HepG2 (cell line): ENCODE data around the gene SPAG6. TPM values are rescaled to one million over a fixed set of nuclear protein-coding genes. Genes with fewer than 3 reads are reported as not detected.
A peak's percentile ranks its signal among the peaks of the same experiment; 100 is the strongest.

ENCODE experiments used
- ARHGAP35 ChIP-seq: sonication (generic); formaldehyde crosslinking; IDR thresholded peaks from 2 replicates; pipeline ENCODE4 v1.9.0; 2022; ENCODE audit warnings: mild to moderate bottlenecking, inconsistent platforms, moderate library complexity, missing genetic modification reagents, borderline replicate concordance
- SMAD1 ChIP-seq: sonication (generic); formaldehyde crosslinking; IDR thresholded peaks from 2 replicates; pipeline ENCODE4 v1.4.0; 2020; ENCODE audit warnings: missing genetic modification reagents, low read depth, mild to moderate bottlenecking, borderline replicate concordance
- SMAD3 ChIP-seq: sonication (generic); formaldehyde crosslinking; IDR thresholded peaks from 2 replicates; pipeline ENCODE4 v1.4.0; 2020; ENCODE audit warnings: missing genetic modification reagents
- ZBTB7A ChIP-seq: sonication (generic); formaldehyde crosslinking; IDR thresholded peaks from 2 replicates; pipeline ENCODE4 v1.8.0; 2022; ENCODE audit warnings: mild to moderate bottlenecking, missing genetic modification reagents
- ZFX ChIP-seq: sonication (generic); formaldehyde crosslinking; IDR thresholded peaks from 2 replicates; pipeline ENCODE4 v1.4.0; 2020; ENCODE audit warnings: mild to moderate bottlenecking, low read depth, missing genetic modification reagents, moderate library complexity
- ZNF253 ChIP-seq: sonication (generic); formaldehyde crosslinking; IDR thresholded peaks from 2 replicates; pipeline ENCODE4 v1.8.0; 2022; ENCODE audit warnings: mild to moderate bottlenecking, missing genetic modification reagents, borderline replicate concordance
- ZNF343 ChIP-seq: sonication (generic); formaldehyde crosslinking; IDR thresholded peaks from 2 replicates; pipeline ENCODE4 v1.4.0; 2020; ENCODE audit warnings: mild to moderate bottlenecking, missing genetic modification reagents
- ZNF367 ChIP-seq: sonication (generic); formaldehyde crosslinking; IDR thresholded peaks from 2 replicates; pipeline ENCODE4 v1.4.0; 2020; ENCODE audit warnings: missing genetic modification reagents, borderline replicate concordance
- polyA plus RNA-seq, 8 experiments: library from polyadenylated mRNA; depleted of rRNA in 3 of 8; stranded (reverse) in 7 of 8; unstranded in 1 of 8; fragments of >200 nt; fragmentation: Illumina TruSeq in 4 of 8; extraction: Trizol in 4 of 8; gene quantifications; 2 replicates each; pipeline versions ENCODE4 v1.2.1 to v1.2.3, GENCODE V29; 2011 to 2016; ENCODE audit warnings: low read depth in 4 of 8, missing spikeins in 1 of 8, mixed read lengths in 1 of 8; ENCODE audit not compliant: insufficient read depth in 1 of 8
- total RNA-seq, 5 experiments: library from RNA; depleted of rRNA; stranded (reverse); fragments of >200 nt; fragmentation: Illumina TruSeq; extraction: Trizol; gene quantifications; 2 replicates each; pipeline ENCODE4 v1.2.3, GENCODE V29; 2016; ENCODE audit warnings: low read depth in 1 of 5
- TF ChIP-seq, protein P1 (sequence below): sonication (generic); formaldehyde crosslinking; IDR thresholded peaks from one replicate; pipeline ENCODE4 v1.5.1; 2020; ENCODE audit warnings: mild to moderate bottlenecking, missing genetic modification reagents; ENCODE audit errors: not compliant biosample characterization
- TF ChIP-seq, protein P2 (sequence below), 2 experiments: fragments of 450-650 bp in 1 of 2; sonication (generic) in 1 of 2; formaldehyde crosslinking in 1 of 2; IDR thresholded peaks; 2 replicates each; pipeline versions ENCODE4 v1.6.1 to v1.8.0; 2016 to 2022; ENCODE audit warnings: antibody characterized with exemption in 1 of 2, mild to moderate bottlenecking in 1 of 2, missing genetic modification reagents in 1 of 2

The SPAG6 gene
- total and polyA plus RNA-seq, 2 of the 13 experiments (the other 11 are each of a cell fraction or from before 2014, with no cell fraction given) = not detected

DNA sequence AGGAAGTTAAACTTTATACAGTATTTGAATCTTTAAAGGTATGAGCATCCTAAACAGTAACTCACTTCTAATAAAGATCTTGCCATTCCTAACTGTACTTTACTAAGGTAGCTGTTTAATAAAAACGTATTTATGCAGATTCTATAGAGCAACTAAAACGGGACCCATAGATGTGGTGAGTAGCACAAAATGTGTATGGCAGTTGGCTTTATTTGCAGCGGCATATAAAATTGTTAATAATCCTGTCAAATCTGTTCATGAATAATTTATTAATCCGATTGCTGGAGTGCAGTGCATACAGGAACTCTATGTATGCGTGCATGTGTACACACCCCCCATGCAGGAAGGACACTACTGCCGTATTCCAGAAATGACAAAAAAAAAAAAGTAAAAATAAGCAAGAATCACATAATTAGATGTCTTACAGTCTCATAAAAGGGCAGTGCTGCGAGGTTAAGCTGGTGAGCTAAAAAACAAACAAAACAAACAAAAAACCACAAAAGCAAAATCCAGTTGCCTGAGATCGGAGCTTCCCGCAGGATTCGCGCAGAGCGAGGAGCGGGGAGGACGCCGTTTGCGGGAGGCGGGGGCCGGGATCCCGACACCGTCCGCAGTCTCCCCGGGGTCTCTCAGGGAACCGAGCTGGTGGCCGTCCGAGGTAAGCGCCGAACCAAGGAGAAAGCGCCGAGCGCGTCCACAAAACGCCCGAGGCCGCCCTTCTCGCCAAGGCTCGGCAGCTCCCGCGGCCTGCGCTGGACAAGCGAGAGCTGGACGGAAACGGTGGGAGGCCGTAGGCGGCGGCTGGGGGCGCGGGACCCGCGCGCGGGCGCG is 29.6 kb upstream of the SPAG6 start (continued):
- TF ChIP-seq ARHGAP35 (CRISPR knock-in tag) = no peak
- TF ChIP-seq ZNF343 (CRISPR knock-in tag) = no peak
- TF ChIP-seq ZBTB7A (CRISPR knock-in tag) = 0 out of 2 replicates have a peak, but pooled peaks have one; percentile 20
- no peak for TF ChIP-seq SMAD1 (CRISPR knock-in tag)
- no peak for TF ChIP-seq ZNF253 (CRISPR knock-in tag)
- TF ChIP-seq, protein P1, sequence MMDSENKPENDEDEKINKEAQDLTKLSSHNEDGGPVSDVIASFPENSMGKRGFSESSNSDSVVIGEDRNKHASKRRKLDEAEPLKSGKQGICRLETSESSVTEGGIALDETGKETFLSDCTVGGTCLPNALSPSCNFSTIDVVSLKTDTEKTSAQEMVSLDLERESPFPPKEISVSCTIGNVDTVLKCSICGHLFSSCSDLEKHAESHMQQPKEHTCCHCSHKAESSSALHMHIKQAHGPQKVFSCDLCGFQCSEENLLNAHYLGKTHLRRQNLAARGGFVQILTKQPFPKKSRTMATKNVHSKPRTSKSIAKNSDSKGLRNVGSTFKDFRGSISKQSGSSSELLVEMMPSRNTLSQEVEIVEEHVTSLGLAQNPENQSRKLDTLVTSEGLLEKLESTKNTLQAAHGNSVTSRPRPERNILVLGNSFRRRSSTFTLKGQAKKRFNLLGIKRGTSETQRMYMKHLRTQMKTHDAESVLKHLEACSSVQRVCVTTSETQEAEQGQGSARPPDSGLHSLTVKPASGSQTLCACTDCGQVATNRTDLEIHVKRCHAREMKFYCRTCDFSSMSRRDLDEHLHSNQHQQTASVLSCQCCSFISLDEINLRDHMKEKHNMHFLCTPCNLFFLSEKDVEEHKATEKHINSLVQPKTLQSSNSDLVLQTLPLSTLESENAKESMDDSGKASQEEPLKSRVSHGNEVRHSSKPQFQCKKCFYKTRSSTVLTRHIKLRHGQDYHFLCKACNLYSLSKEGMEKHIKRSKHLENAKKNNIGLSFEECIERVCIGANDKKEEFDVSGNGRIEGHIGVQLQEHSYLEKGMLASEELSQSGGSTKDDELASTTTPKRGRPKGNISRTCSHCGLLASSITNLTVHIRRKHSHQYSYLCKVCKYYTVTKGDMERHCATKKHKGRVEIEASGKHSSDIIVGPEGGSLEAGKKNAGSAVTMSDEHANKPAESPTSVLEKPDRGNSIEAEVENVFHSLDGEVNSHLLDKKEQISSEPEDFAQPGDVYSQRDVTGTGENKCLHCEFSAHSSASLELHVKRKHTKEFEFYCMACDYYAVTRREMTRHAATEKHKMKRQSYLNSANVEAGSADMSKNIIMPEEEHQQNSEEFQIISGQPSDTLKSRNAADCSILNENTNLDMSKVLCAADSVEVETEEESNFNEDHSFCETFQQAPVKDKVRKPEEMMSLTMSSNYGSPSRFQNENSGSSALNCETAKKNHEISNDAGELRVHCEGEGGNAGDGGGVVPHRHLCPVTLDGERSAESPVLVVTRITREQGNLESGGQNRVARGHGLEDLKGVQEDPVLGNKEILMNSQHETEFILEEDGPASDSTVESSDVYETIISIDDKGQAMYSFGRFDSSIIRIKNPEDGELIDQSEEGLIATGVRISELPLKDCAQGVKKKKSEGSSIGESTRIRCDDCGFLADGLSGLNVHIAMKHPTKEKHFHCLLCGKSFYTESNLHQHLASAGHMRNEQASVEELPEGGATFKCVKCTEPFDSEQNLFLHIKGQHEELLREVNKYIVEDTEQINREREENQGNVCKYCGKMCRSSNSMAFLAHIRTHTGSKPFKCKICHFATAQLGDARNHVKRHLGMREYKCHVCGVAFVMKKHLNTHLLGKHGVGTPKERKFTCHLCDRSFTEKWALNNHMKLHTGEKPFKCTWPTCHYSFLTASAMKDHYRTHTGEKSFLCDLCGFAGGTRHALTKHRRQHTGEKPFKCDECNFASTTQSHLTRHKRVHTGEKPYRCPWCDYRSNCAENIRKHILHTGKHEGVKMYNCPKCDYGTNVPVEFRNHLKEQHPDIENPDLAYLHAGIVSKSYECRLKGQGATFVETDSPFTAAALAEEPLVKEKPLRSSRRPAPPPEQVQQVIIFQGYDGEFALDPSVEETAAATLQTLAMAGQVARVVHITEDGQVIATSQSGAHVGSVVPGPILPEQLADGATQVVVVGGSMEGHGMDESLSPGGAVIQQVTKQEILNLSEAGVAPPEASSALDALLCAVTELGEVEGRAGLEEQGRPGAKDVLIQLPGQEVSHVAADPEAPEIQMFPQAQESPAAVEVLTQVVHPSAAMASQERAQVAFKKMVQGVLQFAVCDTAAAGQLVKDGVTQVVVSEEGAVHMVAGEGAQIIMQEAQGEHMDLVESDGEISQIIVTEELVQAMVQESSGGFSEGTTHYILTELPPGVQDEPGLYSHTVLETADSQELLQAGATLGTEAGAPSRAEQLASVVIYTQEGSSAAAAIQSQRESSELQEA (CRISPR knock-in tag) = peak; percentile 3
- TF ChIP-seq SMAD3 (CRISPR knock-in tag) = peak; percentile 6; the same call in 1 of the 2 replicates
- TF ChIP-seq ZFX (CRISPR knock-in tag) = peak; percentile 61; the same call in 1 of the 2 replicates
- TF ChIP-seq, protein P2, sequence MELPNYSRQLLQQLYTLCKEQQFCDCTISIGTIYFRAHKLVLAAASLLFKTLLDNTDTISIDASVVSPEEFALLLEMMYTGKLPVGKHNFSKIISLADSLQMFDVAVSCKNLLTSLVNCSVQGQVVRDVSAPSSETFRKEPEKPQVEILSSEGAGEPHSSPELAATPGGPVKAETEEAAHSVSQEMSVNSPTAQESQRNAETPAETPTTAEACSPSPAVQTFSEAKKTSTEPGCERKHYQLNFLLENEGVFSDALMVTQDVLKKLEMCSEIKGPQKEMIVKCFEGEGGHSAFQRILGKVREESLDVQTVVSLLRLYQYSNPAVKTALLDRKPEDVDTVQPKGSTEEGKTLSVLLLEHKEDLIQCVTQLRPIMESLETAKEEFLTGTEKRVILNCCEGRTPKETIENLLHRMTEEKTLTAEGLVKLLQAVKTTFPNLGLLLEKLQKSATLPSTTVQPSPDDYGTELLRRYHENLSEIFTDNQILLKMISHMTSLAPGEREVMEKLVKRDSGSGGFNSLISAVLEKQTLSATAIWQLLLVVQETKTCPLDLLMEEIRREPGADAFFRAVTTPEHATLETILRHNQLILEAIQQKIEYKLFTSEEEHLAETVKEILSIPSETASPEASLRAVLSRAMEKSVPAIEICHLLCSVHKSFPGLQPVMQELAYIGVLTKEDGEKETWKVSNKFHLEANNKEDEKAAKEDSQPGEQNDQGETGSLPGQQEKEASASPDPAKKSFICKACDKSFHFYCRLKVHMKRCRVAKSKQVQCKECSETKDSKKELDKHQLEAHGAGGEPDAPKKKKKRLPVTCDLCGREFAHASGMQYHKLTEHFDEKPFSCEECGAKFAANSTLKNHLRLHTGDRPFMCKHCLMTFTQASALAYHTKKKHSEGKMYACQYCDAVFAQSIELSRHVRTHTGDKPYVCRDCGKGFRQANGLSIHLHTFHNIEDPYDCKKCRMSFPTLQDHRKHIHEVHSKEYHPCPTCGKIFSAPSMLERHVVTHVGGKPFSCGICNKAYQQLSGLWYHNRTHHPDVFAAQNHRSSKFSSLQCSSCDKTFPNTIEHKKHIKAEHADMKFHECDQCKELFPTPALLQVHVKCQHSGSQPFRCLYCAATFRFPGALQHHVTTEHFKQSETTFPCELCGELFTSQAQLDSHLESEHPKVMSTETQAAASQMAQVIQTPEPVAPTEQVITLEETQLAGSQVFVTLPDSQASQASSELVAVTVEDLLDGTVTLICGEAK (IDR thresholded peaks at IDR 0.05) = no peak
- TF ChIP-seq, protein P2 (CRISPR knock-in tag; IDR thresholded peaks at IDR 0.05) = no peak
- TF ChIP-seq ZNF367 (CRISPR knock-in tag) = no peak
